HG02623 (cell line): ENCODE results near the gene DNAH17.

Experiments used
- ATAC-seq: cut with Tn5 transposase; IDR thresholded peaks from one replicate; pipeline ENCODE4 v1.9.1; 2021; ENCODE audit warnings: moderate library complexity; ENCODE audit not compliant: unreplicated experiment

Gene DNAH17

DNA sequence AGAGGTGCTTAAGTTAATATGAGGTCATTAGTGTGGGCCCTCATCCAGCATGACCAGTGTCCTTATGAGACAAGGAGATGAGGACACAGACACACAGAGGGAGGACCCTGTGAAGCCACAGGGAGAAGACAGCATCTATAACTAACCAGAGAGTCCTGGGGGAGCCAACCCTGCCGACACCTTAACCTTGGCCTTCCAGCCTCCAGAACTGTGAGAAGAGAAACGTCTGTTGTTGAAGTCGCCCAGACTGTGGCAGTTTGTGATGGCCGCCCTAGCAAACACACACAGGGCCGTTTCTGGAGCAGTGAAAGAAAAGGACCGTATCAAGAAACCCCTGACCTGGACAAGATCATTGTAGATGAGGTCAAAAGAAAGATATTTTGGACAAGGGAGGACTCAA, 26.7 kb downstream of the DNAH17 start:
- no peak for ATAC-seq

DNA sequence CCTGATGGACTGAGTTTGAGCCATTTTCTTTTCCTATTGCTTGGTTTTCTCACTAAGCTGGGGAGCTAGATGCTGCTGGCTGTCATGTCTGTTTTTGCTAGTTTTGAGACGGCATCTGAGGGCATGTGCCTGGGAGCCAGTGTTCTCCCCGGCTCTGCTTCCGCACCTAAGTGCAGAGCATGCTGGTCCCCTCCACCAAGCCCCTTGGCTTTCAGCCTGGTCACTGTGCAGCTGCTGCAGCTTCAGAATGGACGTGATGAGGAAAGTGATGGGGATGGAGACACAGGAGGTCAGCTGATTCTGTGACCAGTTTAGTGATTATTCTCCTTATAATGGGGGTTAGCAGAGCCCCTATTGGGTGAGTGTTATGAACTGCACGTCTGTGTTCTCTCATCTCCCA, 28.5 kb downstream of the DNAH17 start:
- ATAC-seq, result no peak

DNA sequence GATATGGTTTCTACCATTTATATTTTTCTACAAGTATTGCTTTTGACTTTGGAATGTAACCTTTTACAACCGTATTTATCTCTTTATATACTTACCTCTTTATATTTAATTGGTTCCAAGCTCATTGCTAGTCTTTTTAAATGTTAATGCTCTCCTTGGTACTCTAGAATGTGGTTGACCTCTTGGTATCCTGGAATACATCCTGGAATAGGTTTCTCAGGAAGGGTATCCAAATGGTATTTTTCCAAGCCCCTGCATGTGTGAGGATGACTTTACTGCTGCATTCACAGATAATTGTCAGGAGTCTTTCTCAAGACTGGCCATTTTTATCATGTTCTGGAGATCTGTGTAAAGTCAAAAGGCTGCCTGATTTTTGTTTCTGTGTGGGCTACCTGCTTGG, 30.2 kb downstream of the DNAH17 start:
- no peak for ATAC-seq

DNA sequence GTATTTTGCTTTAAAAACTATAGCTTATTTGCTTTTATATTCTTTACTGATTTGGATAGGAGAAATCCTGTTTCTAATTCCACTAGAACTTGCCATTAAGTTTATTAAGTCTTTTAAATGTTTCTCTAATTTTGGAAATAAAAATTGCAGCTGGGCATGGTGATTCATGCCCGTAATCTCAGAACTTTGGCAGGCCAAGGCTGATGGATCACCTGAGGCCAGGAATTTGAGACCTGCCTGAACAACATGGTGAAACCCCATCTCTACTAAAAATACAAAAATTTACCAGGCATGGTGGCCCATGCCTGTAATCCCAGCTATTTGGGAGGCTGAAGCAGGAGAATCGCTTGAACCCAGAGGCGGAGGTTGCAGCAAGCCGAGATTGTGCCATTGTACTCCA, 30.7 kb downstream of the DNAH17 start:
- ATAC-seq, result no peak

DNA sequence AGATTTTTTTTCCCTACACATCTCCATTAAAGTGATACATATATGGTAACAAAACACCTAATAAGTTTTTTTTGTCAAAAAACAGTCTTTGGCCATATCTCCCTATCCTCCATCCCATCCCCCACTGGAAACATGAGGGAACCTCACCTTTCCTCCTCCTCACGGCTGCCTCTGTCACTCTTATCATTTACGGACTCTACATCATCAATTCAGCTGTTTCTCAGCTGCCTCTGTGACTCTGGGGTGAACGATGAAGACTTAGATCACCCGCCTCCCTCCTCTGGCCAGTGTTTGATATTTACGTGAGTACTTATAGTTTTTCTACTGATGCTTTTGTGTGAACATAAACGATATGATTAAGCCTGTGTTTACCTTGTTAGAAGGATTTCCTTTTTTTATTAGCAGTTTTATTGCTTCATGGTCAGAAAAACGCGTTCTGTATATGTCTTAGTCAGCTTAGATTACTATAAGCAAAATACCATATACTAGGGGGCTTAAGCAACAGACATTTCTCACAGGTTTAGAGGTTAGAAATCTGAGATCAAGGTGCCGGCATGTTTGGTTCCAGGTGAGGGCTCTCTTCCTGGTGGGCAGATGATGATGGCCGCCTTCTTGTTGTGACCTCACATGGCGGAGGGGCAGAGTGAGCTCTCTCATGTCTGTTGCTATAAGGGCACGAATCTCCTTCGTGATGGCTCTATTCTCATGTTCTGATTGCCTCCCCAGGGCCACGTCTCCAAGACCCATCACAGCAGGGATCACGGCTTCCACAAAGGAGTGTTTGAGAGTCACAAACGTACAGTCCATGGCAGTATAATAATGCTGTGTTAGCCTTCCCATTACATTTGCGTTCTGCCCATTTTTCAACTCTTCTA, 32.1 kb downstream of the DNAH17 start:
- ATAC-seq, result no peak

DNA sequence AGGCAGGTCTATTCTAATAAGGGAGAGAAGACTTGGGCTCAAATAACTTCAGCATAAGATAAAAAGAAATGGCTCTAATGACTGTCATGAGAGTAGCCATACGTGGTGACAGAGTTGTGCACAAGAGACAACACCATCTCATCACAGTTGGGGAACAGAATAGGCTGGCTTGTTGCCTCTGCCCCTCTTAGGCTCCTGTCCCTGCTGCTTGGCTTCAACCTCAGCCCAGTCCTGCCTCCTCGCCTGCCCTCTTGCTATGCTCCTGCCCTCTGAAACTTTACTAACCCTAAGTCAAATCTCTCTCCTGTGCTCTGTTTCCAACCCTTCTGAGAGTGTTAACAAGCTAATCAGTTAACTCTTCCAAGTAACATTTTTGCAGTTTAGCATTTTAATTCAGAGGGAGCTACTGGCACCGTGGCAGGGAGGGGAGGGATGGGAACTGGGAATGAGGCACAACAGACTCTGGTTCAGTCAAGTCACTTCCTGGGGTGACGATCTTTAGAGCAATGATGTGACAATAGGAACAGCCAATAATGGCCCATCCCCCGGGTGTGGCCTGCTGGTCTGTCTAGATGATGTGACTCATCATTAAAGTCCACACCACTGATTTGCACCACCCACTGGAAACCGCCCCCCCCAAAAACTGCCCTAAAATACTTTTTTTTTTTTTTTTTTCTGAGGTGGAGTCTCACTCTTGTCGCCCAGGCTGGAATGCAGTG, 35.5 kb downstream of the DNAH17 start:
- ATAC-seq, result no peak

DNA sequence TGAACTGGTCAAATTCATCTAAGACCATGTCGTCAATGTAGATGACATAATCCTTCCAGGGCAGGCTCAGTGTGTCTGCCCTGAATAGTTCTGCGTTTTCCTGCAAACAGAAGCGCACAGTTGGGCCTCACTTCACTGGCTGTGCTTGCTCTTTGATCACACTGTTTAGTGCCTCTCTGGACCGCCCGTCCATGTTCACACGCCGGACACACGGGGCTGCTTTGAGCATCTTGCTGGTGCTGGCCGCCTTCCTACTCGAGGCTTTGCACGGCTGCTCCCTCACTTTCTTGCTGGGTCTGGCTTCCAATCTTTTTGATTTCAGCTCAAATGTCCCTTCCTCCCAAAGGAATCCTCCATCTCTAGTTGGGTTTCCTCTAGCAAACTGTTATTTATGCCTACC, 37.4 kb downstream of the DNAH17 start:
- no peak for ATAC-seq

DNA sequence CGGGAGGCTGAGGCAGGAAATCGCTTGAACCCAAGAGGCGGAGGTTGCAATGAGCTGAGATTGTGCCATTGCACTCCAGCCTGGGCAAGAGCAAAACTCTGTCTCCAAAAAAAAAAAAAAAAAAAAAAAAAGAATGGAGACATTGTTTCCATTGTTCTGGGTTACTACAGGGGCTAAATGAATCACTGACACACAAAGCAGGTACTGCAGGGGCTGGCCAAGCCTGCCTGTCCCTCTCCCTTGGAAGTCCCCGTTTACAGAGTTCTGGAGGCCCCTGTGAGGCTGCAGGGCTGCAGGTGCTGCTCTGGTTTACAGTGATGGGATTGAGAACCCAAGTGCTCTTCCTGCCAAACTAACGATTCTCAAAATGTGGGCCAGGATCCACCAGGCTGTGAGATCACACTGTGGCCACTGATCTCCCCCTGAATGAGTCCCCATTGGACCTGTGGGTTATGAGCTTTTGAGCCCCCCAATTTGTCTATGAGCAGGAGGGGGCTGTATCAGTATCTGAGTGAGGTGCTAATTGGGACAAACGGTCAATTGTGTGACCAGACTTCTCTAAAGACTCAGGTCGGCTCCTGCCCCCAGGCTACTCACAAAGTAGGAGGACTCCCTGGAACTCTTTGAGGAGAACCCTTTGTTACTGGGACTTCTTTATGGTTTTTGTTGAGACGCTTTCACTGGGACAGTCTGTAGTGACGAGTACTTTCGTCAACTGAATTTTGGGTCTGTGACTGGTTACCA, 39.0 kb downstream of the DNAH17 start:
- ATAC-seq, result no peak

DNA sequence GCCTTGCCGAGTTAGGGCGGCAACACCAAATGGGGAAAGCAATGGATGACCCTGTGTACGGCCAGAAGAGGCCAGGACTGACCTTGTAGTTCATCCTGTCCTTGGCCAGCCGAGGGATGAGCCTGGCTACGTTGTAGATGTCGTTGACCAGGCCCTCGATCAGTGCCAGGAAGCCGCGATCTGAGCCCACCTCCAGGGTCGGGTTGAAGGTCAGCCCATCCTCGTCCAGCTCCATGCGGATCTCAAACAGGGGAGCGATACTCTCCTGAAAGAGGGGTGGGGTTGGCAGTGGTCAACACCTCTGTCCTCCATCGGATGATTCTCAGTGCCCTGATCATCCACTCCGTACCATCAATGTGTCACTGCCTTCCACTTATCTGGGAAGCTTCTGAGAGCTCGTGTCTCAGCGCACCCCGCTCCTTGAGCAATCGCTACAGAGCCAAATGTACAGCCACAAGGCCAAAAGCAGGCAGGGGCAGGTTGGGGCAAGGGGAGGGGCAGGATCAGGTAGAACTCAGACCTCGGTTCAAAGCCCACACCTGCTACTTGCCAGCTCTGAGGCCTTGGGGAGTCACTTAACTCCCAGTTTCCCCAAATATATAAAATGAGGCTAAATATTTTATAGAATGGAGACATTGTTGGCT, 39.9 kb downstream of the DNAH17 start:
- no peak for ATAC-seq

DNA sequence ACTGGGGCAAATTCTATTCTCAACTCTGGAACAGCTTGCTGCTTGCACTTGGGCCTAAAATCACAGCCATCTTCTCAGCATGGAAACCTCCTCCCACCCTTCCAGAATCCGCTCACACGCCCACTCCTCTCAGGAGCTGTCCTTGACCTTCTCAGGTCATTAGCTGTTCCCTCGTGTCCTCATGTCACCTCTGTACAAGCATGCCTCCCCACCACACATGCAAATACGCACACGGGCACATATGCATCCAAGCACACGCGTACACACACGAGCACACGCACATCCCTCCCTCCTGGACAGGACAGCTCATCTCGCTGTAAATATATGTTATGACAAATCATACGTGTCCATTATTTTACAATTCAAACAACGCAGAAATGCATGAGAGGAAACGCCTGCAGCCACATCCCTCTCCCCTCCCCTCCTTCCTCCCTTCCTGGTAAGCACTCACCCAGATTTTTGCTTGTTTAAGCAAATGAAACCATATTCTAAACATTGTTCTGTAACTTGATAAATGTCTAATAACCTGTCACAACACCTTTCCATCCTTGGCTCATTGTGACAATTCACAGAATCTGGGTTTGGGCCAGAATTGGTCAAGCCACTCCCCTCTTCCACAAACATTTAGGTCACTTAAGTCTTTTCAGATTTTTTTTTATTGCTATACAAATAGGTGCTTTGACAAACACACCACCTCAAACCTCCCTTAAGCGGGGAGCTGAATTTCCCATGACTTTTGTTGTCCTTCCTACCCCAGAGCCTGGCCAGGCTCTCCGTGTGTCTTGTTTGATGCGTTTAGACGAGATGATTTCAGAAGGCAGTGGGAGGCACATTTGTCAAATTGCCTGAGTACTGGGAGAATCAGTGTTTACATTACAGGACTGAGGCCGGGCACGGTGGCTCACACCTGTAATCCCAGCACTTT, 41.7 kb downstream of the DNAH17 start:
- no peak for ATAC-seq

DNA sequence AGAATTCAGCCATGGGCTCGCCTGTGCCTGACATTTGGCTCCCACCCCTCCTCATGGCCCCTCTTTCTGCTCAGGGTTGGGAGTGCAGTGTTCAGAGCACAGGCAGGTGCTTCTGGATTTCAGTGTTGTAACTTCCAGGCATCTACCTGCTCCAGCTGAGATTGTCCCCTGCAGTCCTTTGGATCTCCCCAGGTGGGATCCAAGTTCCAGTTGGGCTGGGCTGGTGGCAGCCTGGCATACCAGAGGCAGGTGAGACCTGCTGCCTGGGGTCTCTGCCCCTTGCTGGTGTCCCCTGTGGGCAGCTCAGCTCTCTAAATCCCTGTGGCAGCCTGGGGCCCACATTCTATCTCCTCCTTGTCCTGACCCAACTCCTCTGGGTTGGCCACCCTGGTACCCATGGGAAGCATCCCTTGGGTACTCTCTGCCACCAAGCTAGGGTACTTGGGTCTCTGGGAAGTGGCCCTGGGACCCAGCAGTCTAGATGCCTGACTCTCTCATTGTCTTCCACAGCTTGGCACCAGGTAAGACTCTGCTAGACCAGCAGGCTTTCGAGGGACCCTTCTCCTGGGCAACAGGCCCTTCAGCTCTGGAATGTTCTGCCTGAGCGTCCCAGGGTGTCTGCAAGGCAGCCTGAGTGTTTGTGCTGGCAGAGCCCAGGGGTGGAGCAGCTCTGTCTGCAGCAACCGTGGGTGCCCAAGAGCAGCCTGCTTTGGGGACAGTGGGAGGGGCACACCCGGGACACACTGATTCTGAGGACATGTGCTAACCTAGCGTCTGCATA, 42.5 kb downstream of the DNAH17 start:
- no peak for ATAC-seq

DNA sequence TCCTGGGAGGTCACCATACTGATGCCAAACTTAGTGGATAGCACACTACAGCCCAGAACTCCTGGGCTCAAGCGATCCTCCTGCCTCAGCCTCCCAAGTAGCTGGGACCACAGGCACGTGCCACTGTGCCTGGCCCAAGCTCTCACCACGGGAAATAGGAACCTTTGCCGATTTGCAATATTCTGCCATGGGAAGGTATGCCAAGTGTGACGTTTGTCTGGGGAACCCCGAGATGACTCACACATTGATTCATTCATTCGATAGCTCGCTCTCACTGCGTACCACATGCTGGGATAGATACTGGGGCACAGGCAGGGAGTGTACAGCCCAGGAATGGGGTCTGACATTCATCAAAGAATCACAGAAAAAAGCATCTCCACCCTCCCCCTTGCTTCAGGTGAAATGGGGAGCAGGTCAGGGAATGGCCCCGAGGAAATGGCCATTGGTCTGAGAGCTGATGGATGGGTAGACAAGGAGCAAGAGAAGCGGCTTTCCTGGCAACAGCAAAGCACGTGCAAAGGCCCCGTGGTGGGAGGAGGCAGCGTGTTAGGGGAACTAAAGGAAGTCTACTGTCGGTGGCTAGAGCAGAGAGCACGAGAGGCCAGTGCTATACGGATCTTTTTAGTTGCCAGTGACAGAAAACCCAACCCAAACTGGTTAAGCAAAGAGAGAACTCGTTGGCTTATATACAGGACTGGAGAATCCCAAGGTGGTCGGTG, 44.1 kb downstream of the DNAH17 start:
- no peak for ATAC-seq

DNA sequence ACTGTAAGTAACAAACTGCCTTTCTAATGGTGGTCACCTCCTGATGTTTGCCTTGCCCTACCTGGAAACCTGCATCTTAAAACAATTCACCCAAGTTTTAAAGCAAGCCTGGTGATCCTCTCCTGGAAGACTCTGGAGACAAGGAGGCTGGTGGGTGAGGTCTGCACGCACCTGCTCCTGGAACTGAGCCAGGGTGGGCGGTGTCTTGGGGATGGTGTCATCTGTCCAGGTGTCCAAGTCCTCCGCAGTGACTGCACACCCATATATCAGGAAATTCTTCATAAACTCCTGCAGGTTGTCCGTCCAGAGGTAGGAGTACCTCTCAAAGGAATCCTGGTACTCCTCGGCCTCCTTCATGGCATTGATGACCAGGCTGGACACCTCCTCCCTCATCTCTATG, 44.9 kb downstream of the DNAH17 start:
- ATAC-seq, result no peak

DNA sequence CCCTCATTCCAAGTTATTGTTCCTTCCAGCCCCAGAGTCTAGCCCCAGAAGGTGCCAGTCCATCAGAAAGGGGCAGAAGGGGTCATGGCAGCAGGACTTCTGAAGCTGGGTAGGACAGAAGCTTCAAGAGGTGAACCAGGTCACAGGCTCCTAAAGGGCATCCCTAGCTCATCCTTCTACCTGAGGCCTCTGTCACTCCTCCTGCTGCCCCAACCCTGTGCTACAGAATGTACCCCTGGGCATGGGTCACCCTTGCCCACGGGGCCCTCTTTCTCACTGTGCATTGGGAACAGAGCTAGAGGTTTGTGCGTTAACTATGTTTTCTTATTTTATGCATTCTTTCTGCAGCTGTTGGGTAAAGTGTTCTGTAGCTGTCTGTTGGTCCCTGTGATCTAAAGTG, 46.5 kb downstream of the DNAH17 start:
- no peak for ATAC-seq

DNA sequence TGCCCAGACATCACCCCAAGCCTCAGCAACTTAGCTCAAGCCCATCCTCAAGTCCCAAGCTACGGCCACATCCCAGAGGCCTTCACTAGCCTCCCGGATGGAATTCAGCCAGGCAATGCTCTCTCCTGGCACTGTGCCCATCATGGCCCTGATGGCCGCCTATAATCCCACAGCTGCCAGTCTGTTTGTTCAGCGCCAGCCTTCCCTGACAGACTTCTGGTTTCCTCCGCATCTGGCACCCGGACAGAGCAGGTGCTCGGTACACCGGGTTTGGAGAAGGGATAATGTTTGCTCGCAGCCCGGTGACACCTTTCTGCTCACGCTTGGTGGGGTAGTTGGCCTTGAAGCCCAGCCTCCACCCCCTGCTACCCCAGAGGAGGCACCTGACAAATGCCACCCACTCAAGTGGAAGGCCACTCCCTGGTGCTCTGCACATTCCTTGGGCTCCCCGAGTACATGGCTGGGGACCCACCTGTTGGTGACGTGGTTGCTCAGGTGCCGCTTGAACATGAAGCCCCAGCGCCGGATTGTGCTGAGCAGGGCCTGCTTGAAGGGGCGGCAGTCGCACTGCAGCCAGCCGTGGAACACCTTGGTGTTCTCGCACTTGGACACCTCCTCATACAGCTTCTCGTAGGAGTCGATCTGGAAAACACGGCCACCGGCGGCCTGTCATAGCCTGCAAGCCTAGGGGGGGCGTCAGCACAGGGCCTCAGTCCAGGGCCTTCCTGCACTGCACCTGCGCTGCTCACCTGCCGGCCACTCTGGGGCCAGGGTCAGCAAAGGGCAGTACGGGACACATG, 47.1 kb downstream of the DNAH17 start:
- no peak for ATAC-seq

DNA sequence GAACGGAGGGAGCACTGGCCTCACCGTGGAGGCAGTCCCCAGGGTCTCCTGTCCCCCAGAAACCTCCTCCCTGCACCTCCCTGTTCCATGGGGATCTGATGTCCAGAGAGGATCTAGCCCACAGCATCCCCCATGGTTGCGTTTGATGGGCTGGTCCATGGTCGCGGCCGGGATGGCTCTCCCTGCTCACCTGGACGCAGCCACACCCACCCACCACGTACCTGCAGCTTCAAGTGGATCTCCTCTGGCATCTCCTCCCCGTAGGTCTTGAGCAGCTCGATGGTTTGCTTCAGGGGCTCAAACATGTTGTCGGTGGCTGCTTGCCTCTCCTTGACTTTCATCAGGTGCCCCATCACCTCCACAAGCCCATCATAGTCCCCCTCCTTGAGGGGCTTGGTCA, 47.9 kb downstream of the DNAH17 start:
- no peak for ATAC-seq

DNA sequence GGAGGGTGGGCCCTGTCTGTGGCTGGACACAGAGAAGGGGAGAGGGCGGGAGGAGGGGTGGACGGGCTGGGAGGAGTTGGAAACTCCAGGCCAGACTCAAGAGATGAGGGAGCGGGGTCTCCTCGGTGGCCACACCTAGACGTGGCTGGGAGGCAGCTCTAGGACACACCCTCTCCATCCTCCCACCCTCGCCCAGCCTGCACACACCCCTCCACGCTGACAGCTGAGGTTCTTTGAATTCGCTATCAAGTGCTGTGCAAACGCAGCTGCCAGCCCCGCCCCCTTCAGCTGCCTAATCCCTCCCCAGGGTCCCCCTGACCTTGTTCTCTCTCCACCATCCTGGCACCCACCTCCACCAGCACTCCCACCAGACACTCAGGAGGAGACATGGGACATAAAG, 48.7 kb downstream of the DNAH17 start:
- no peak for ATAC-seq

DNA sequence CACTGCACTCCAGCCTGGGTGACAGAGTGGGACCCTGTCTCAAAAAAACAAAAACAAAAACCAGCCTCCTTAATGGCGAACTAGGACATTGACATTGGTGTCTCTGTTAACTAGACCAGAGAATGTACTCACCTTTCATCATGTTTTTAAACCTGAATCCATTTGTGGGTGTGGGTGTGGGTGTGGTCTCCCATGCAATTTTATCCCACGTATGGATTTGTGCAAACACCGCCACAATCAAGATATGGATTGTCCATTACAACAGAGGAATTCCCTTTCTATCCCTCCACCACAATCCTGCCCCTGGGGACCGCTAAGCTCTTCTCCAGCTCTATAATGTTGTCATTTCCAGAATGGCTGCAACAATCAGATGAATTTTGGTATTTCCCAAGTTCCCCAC, 49.9 kb downstream of the DNAH17 start:
- no peak for ATAC-seq
